Endodermal cell (in vitro differentiated cells): ENCODE results near the gene VAV2. TPM values are rescaled to one million over a fixed set of nuclear protein-coding genes. Genes with fewer than 3 reads are reported as not detected.

Experiments
- DNase-seq: peaks from one replicate; pipeline ENCODE4 v3.0.0-alpha.2; 2017
- H3K27ac ChIP-seq: 2 replicates; pipeline ENCODE4 v1.5.1; 2013; ENCODE audit warnings: mild to moderate bottlenecking, low read depth, low read length, moderate library complexity
- H3K27me3 ChIP-seq: 2 replicates; pipeline ENCODE4 v1.6.1; 2013; ENCODE audit warnings: mild to moderate bottlenecking, low read length, moderate library complexity; ENCODE audit not compliant: insufficient read depth, control insufficient read depth, poor library complexity, severe bottlenecking
- H3K36me3 ChIP-seq: 2 replicates; pipeline ENCODE4 v1.7.0; 2013; ENCODE audit warnings: mild to moderate bottlenecking, low read length, moderate library complexity; ENCODE audit not compliant: control insufficient read depth, insufficient read depth
- H3K4me1 ChIP-seq: one replicate; pipeline ENCODE4 v1.7.0; 2013; ENCODE audit warnings: low read length; ENCODE audit not compliant: control insufficient read depth, insufficient read depth
- H3K4me3 ChIP-seq: 2 replicates; pipeline ENCODE4 v1.5.1; 2013; ENCODE audit warnings: mild to moderate bottlenecking, low read length, moderate library complexity
- H3K9ac ChIP-seq: 2 replicates; pipeline ENCODE4 v1.6.1; 2013; ENCODE audit warnings: mild to moderate bottlenecking, low read length, moderate library complexity; ENCODE audit not compliant: poor library complexity, severe bottlenecking; ENCODE audit errors: extremely low read depth
- H3K9me3 ChIP-seq: 2 replicates; pipeline ENCODE4 v1.6.1; 2013; ENCODE audit warnings: mild to moderate bottlenecking, low read length, moderate library complexity; ENCODE audit not compliant: control insufficient read depth
- H3K27ac Mint-ChIP-seq: 2 replicates; pipeline ENCODE4 v1.8.0; 2020; ENCODE audit warnings: mixed read lengths
- H3K27me3 Mint-ChIP-seq: 2 replicates; pipeline ENCODE4 v1.8.0; 2021; ENCODE audit warnings: mild to moderate bottlenecking, mixed read lengths; ENCODE audit not compliant: insufficient read depth
- H3K36me3 Mint-ChIP-seq: 2 replicates; pipeline ENCODE4 v1.8.0; 2020; ENCODE audit warnings: low read depth, mixed read lengths
- H3K4me1 Mint-ChIP-seq: 2 replicates; pipeline ENCODE4 v1.8.0; 2020; ENCODE audit warnings: mixed read lengths
- H3K4me3 Mint-ChIP-seq: 2 replicates; pipeline ENCODE4 v1.8.0; 2020; ENCODE audit warnings: mild to moderate bottlenecking, moderate library complexity, mixed read lengths
- H3K9me3 Mint-ChIP-seq: 2 replicates; pipeline ENCODE4 v1.8.0; 2020; ENCODE audit warnings: mild to moderate bottlenecking, mixed read lengths
- CTCF ChIP-seq: fragments of 200-600 bp; sonication (generic); conservative IDR thresholded peaks from 2 replicates; pipeline ENCODE4 v1.5.0; 2021; ENCODE audit warnings: antibody characterized with exemption, mild to moderate bottlenecking
- WGBS, 2 experiments: methylation state at CpG; one replicate each; pipeline versions ENCODE4 v1.1.5 to v1.1.7; 2013; ENCODE audit warnings: missing lambda C conversion rate in 2 of 2, mixed read lengths in 1 of 2; ENCODE audit not compliant: insufficient coverage in 1 of 2, insufficient read length in 1 of 2; 5-methylcytosine and 5-hydroxymethylcytosine counted together
- total RNA-seq, 2 donors: library from RNA; stranded (reverse); fragmentation: NEBNext Ultra II Directional in 1 of 2; extraction: Animal tissue kit (Norgen Biotek cat#: 25700) in 1 of 2; gene quantifications; 2 replicates in 1 of 2; 3 replicates in 1 of 2; pipeline ENCODE4 v1.2.1, GENCODE V29; 2021

VAV2 gene
- total RNA-seq, 2 donors from 2014 or later, result 29.8 to 35.9 TPM

GRCh38 chr9:133970581-133971058, 21.5 kb downstream of the VAV2 start:
- Mint-ChIP-seq H3K27me3 (no peaks in the 10 kb centered on the region), H3K4me1 (peaks cover 13% of the 10 kb centered on the region), H3K27ac (no peak overlapping the region), H3K9me3 (peaks cover 11% of the 10 kb centered on the region), H3K4me3 (no peak overlapping the region), H3K36me3 (peaks cover 9% of the 10 kb centered on the region)
- 85 to 86% methylated on average over 3 to 6 of the region's 6 CpGs for WGBS, 2 experiments
- H3K4me1 ChIP-seq, result no peaks in the 10 kb centered on the region
- H3K9ac ChIP-seq, result no peak overlapping the region
- TF ChIP-seq CTCF, result no peak
- H3K36me3 ChIP-seq, result no peaks in the 10 kb centered on the region
- no peak overlapping the region for H3K27ac ChIP-seq
- no peaks in the 10 kb centered on the region for H3K27me3 ChIP-seq
- no peak overlapping the region for H3K4me3 ChIP-seq
- no peak for DNase-seq
- peaks cover 4% of the 10 kb centered on the region for H3K9me3 ChIP-seq

GRCh38 chr9:133969681-133970580, 22.2 kb downstream of the VAV2 start:
- Mint-ChIP-seq H3K36me3 (peaks cover 9% of the 10 kb centered on the region), H3K27ac (peak overlapping the region; percentile 35), H3K9me3 (peaks cover 13% of the 10 kb centered on the region), H3K4me1 (peaks cover 12% of the 10 kb centered on the region), H3K27me3 (no peaks in the 10 kb centered on the region), H3K4me3 (no peak overlapping the region)
- no peak for TF ChIP-seq CTCF
- H3K36me3 ChIP-seq, result no peaks in the 10 kb centered on the region
- no peaks in the 10 kb centered on the region for H3K4me1 ChIP-seq
- no peak overlapping the region for H3K9ac ChIP-seq
- WGBS, 2 experiments, result 87 to 92% methylated on average over 12 to 25 of the region's 25 CpGs
- no peaks in the 10 kb centered on the region for H3K27me3 ChIP-seq
- H3K27ac ChIP-seq, result no peak overlapping the region
- no peak overlapping the region for H3K4me3 ChIP-seq
- H3K9me3 ChIP-seq, result peaks cover 7% of the 10 kb centered on the region
- no peak for DNase-seq

GRCh38 chr9:133968966-133969617, 23.0 kb downstream of the VAV2 start:
- Histone ChIP-seq H3K27me3 (no peaks in the 10 kb centered on the region), H3K9ac (no peak overlapping the region), H3K4me3 (no peak overlapping the region), H3K27ac (no peak overlapping the region), H3K9me3 (peaks cover 13% of the 10 kb centered on the region), H3K4me1 (no peaks in the 10 kb centered on the region), H3K36me3 (no peaks in the 10 kb centered on the region)
- H3K9me3 Mint-ChIP-seq, result peaks cover 19% of the 10 kb centered on the region
- no peak for TF ChIP-seq CTCF
- peak overlapping the region; percentile 35 for H3K27ac Mint-ChIP-seq
- no peak overlapping the region for H3K4me3 Mint-ChIP-seq
- peaks cover 9% of the 10 kb centered on the region for H3K36me3 Mint-ChIP-seq
- no peak for DNase-seq
- 90 to 97% methylated on average over 15 to 22 of the region's 22 CpGs for WGBS, 2 experiments
- no peaks in the 10 kb centered on the region for H3K27me3 Mint-ChIP-seq
- H3K4me1 Mint-ChIP-seq, result peaks cover 7% of the 10 kb centered on the region
